Measurements from ENCODE around the gene STAMBPL1. TPM values are rescaled to one million over a fixed set of nuclear protein-coding genes. Genes with fewer than 3 reads are reported as not detected.

Gene STAMBPL1
- polyA plus RNA-seq, 1 donor from 2014 or later = 21.9 TPM

DNA sequence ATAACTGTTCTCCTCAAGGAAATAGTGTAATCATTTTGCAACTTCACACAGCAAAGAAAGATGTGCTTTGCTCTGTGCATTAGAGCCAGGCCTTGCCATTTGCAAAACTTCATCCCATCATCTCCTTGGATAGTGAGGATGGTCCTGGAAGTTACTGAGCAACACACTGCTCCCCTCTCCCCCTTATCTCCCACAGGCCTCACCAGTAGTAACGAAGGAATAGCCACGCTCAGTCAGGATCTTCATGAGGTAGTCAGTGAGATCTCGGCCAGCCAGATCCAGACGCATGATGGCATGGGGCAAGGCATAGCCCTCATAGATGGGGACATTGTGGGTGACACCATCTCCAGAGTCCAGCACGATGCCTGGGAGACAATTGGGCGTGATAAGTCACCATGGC lies 61.0 kb downstream of the STAMBPL1 start:
- H3K4me3 ChIP-seq (ENCODE audit: low read length) = no peak overlapping the region
- no peaks in the 10 kb centered on the region for H3F3A ChIP-seq (ENCODE audit: insufficient read depth, low read length, poor library complexity, severe bottlenecking)
- no peak overlapping the region for H2AFZ ChIP-seq (ENCODE audit: low read depth, low read length)
- H3K9me3 ChIP-seq (ENCODE audit: low read length) = no peaks in the 10 kb centered on the region
- H3K9me2 ChIP-seq (ENCODE audit: insufficient read depth, low read length) = no peaks in the 10 kb centered on the region
- H3K27me3 ChIP-seq (ENCODE audit: insufficient read depth, low read depth, low read length) = no peaks in the 10 kb centered on the region
- no peak overlapping the region for H3K27ac ChIP-seq (ENCODE audit: low read length)
- TF ChIP-seq RAD21 (conservative IDR thresholded peaks at IDR 0.05) = no peak
- no peaks in the 10 kb centered on the region for H3K36me3 ChIP-seq (ENCODE audit: insufficient read depth, low read length)
- no peak overlapping the region for H3K9ac ChIP-seq (ENCODE audit: low read length)
- no peaks in the 10 kb centered on the region for H3K79me2 ChIP-seq (replicated peaks; ENCODE audit: insufficient read depth, low read length)
- no peak overlapping the region for H3K4me2 ChIP-seq (ENCODE audit: low read length)
- no peaks in the 10 kb centered on the region for H4K20me1 ChIP-seq (ENCODE audit: insufficient read depth)

DNA sequence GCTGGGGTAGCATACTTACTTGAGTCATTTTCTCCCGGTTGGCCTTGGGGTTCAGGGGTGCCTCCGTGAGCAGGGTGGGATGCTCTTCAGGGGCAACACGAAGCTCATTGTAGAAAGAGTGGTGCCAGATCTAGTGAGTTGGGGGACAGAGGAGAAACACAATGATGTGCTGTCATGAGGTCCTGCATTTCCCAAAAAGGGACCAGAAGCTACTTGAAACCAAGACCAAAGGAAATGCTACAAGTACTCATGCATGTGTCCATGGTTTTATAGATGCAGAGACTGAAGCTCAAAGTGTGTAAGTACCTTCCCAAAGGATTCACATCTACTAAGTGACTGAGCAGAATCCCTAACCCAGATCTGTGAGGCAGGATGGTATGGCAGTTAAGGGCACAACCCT lies 63.7 kb downstream of the STAMBPL1 start:
- H3K4me3 ChIP-seq (ENCODE audit: low read length) = no peak overlapping the region
- no peak overlapping the region for H2AFZ ChIP-seq (ENCODE audit: low read depth, low read length)
- TF ChIP-seq EP300 (conservative IDR thresholded peaks at IDR 0.05; ENCODE audit: poor library complexity, severe bottlenecking) (no peak), MXI1 (conservative IDR thresholded peaks at IDR 0.05; ENCODE audit: poor library complexity, severe bottlenecking) (no peak), RAD21 (conservative IDR thresholded peaks at IDR 0.05) (no peak), POLR2AphosphoS5 (IDR thresholded peaks at IDR 0.05) (no peak)
- TF ChIP-seq, protein P1, sequence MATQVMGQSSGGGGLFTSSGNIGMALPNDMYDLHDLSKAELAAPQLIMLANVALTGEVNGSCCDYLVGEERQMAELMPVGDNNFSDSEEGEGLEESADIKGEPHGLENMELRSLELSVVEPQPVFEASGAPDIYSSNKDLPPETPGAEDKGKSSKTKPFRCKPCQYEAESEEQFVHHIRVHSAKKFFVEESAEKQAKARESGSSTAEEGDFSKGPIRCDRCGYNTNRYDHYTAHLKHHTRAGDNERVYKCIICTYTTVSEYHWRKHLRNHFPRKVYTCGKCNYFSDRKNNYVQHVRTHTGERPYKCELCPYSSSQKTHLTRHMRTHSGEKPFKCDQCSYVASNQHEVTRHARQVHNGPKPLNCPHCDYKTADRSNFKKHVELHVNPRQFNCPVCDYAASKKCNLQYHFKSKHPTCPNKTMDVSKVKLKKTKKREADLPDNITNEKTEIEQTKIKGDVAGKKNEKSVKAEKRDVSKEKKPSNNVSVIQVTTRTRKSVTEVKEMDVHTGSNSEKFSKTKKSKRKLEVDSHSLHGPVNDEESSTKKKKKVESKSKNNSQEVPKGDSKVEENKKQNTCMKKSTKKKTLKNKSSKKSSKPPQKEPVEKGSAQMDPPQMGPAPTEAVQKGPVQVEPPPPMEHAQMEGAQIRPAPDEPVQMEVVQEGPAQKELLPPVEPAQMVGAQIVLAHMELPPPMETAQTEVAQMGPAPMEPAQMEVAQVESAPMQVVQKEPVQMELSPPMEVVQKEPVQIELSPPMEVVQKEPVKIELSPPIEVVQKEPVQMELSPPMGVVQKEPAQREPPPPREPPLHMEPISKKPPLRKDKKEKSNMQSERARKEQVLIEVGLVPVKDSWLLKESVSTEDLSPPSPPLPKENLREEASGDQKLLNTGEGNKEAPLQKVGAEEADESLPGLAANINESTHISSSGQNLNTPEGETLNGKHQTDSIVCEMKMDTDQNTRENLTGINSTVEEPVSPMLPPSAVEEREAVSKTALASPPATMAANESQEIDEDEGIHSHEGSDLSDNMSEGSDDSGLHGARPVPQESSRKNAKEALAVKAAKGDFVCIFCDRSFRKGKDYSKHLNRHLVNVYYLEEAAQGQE (IDR thresholded peaks at IDR 0.05; ENCODE audit: borderline replicate concordance) = no peak
- H3K27ac ChIP-seq (ENCODE audit: low read length) = no peak overlapping the region
- no peaks in the 10 kb centered on the region for H3K9me2 ChIP-seq (ENCODE audit: insufficient read depth, low read length)
- H3F3A ChIP-seq (ENCODE audit: insufficient read depth, low read length, poor library complexity, severe bottlenecking) = no peaks in the 10 kb centered on the region
- no peaks in the 10 kb centered on the region for H3K79me2 ChIP-seq (replicated peaks; ENCODE audit: insufficient read depth, low read length)
- no peaks in the 10 kb centered on the region for H3K9me3 ChIP-seq (ENCODE audit: low read length)
- H4K20me1 ChIP-seq (ENCODE audit: insufficient read depth) = no peaks in the 10 kb centered on the region
- H3K9ac ChIP-seq (ENCODE audit: low read length) = no peak overlapping the region
- no peaks in the 10 kb centered on the region for H3K27me3 ChIP-seq (ENCODE audit: insufficient read depth, low read depth, low read length)
- H3K4me2 ChIP-seq (ENCODE audit: low read length) = no peak overlapping the region
- no peaks in the 10 kb centered on the region for H3K36me3 ChIP-seq (ENCODE audit: insufficient read depth, low read length)

- Histone ChIP-seq H3K27me3 (ENCODE audit: insufficient read depth, low read depth, low read length) (no peaks in the 10 kb centered on the region), H3K27ac (ENCODE audit: low read length) (no peak overlapping the region), H2AFZ (ENCODE audit: low read depth, low read length) (no peak overlapping the region), H3F3A (ENCODE audit: insufficient read depth, low read length, poor library complexity, severe bottlenecking) (no peaks in the 10 kb centered on the region), H4K20me1 (ENCODE audit: insufficient read depth) (no peaks in the 10 kb centered on the region), H3K9me2 (ENCODE audit: insufficient read depth, low read length) (no peaks in the 10 kb centered on the region), H3K79me2 (replicated peaks; ENCODE audit: insufficient read depth, low read length) (no peaks in the 10 kb centered on the region), H3K9me3 (ENCODE audit: low read length) (no peaks in the 10 kb centered on the region), H3K4me2 (ENCODE audit: low read length) (no peak overlapping the region), H3K9ac (ENCODE audit: low read length) (no peak overlapping the region), H3K4me3 (ENCODE audit: low read length) (no peak overlapping the region), H3K36me3 (ENCODE audit: insufficient read depth, low read length) (no peaks in the 10 kb centered on the region)
- TF ChIP-seq, protein P2, sequence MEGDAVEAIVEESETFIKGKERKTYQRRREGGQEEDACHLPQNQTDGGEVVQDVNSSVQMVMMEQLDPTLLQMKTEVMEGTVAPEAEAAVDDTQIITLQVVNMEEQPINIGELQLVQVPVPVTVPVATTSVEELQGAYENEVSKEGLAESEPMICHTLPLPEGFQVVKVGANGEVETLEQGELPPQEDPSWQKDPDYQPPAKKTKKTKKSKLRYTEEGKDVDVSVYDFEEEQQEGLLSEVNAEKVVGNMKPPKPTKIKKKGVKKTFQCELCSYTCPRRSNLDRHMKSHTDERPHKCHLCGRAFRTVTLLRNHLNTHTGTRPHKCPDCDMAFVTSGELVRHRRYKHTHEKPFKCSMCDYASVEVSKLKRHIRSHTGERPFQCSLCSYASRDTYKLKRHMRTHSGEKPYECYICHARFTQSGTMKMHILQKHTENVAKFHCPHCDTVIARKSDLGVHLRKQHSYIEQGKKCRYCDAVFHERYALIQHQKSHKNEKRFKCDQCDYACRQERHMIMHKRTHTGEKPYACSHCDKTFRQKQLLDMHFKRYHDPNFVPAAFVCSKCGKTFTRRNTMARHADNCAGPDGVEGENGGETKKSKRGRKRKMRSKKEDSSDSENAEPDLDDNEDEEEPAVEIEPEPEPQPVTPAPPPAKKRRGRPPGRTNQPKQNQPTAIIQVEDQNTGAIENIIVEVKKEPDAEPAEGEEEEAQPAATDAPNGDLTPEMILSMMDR (IDR thresholded peaks at IDR 0.05; ENCODE audit: poor library complexity, severe bottlenecking) = no peak
Observed at GRCh38 chr10:88944813-88945212, 64.8 kb downstream of the STAMBPL1 start.

All from neural cell (in vitro differentiated cells).